GM10248 (cell line): ENCODE results near the gene RMI1.

Experiments used
- CTCF ChIA-PET: fragments of 300-600 bp; sonication (Branson Sonifier 250); formaldehyde crosslinking; extraction: SDS; loops from one replicate; lab custom pipeline; 2021; ENCODE audit warnings: antibody characterized with exemption; lab: Yijun Ruan, JAX
- POLR2A ChIA-PET: fragments of 350-650 bp; sonication (Branson Sonifier 250); formaldehyde crosslinking; extraction: SDS; loops from one replicate; lab custom pipeline; 2020; ENCODE audit warnings: antibody characterized with exemption; lab: Yijun Ruan, JAX
- DNase-seq: peaks from one replicate; pipeline ENCODE4 v3.0.0; 2012; ENCODE audit errors: extremely low spot score
- TF ChIP-seq, protein P1 (sequence below): IDR thresholded peaks from 2 replicates; pipeline ENCODE4 v1.5.1; 2012; ENCODE audit warnings: mild to moderate bottlenecking, low read depth; ENCODE audit errors: extremely low read depth, missing control alignments, control extremely low read depth

RMI1 gene

DNA sequence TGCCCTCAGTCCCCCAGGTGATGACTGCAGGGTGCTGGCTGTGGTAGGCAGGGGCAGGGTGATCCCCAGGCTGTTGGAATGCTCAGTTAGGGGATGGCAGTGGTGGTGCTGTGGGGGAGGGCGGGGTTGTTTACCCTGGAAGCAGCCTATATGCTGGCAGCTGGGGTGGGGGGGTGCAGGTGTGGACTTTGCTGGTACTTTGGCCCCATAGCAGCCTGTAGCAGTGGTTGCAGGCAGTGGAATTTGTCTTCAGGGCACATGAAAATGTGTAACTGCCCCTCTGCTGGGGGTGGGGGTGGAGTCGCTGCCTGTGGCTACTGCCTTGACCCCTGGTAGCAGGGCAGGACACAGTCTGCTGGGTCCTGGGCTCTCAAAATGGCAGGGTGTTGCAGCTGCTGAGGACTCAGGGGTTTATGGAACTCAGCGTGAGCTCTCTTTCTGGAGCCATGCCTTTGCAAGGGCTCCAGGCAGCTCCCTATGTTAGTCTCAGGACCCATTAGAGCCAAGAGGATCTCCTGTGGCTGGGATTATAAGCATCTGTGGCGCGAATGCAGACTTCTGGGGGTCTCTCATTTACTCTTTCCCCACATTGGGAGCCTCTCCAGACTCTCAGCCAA lies 65.0 kb downstream of the RMI1 start:
- ChIA-PET POLR2A (no interaction called here), CTCF (interaction anchor here (1.2 kb wide), 1 partner anchor 13 kb away, joined by 4 read pairs; no protein-coding TSS in a partner anchor)
- TF ChIP-seq, protein P1, sequence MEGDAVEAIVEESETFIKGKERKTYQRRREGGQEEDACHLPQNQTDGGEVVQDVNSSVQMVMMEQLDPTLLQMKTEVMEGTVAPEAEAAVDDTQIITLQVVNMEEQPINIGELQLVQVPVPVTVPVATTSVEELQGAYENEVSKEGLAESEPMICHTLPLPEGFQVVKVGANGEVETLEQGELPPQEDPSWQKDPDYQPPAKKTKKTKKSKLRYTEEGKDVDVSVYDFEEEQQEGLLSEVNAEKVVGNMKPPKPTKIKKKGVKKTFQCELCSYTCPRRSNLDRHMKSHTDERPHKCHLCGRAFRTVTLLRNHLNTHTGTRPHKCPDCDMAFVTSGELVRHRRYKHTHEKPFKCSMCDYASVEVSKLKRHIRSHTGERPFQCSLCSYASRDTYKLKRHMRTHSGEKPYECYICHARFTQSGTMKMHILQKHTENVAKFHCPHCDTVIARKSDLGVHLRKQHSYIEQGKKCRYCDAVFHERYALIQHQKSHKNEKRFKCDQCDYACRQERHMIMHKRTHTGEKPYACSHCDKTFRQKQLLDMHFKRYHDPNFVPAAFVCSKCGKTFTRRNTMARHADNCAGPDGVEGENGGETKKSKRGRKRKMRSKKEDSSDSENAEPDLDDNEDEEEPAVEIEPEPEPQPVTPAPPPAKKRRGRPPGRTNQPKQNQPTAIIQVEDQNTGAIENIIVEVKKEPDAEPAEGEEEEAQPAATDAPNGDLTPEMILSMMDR: no peak
- no peak for DNase-seq
